Panc1 (cell line): ENCODE measurements around the gene PCGF3. TPM values are rescaled to one million over a fixed set of nuclear protein-coding genes. Genes with fewer than 3 reads are reported as not detected.

Experiments used
- total RNA-seq: library from RNA; stranded (reverse); gene quantifications from one replicate; pipeline ENCODE4 v1.2.1, GENCODE V29; 2021; ENCODE audit not compliant: unreplicated experiment

PCGF3 gene
- total RNA-seq, 1 experiment from 2014 or later, result 44.6 TPM

Other genes starting within 250 kb of the PCGF3 start
- 21.5 TPM for gene ZNF721, start 206.7 kb upstream of the PCGF3 start, total RNA-seq
- gene PIGG, start 206.6 kb upstream of the PCGF3 start, total RNA-seq, result 53.9 TPM
- gene TMEM271, start 129.5 kb upstream of the PCGF3 start, total RNA-seq, result not detected
- 6.5 TPM for gene PDE6B, start 80.3 kb upstream of the PCGF3 start, total RNA-seq
- gene ATP5ME, start 31.6 kb upstream of the PCGF3 start, total RNA-seq, result 257 TPM
- gene MYL5, start 31.3 kb upstream of the PCGF3 start, total RNA-seq, result 12.0 TPM
- gene SLC49A3, start 16.7 kb upstream of the PCGF3 start, total RNA-seq, result 0.62 TPM
- gene CPLX1, start 120.3 kb downstream of the PCGF3 start, total RNA-seq, result 6.7 TPM
- gene GAK, start 226.5 kb downstream of the PCGF3 start, total RNA-seq, result 86.6 TPM
- gene TMEM175, start 226.6 kb downstream of the PCGF3 start, total RNA-seq, result 21.8 TPM